Neural cell (in vitro differentiated cells): ENCODE measurements around the gene RNF41.
"Not testable (repeated sequence)": the region's sequence is repeated elsewhere in the genome, so short reads cannot be mapped to it uniquely, and the experiment has no call there.

Experiments used
- EP300 ChIP-seq: fragments of 450-650 bp; conservative IDR thresholded peaks from 2 replicates; pipeline ENCODE4 v1.6.1; 2014; ENCODE audit warnings: antibody characterized with exemption, mild to moderate bottlenecking, moderate library complexity; ENCODE audit not compliant: poor library complexity, severe bottlenecking
- EZH2 ChIP-seq: fragments of 200-600, 300-800 bp; shearing (Covaris generic), sonication (generic); IDR thresholded peaks from 2 replicates; pipeline ENCODE4 v1.6.1; 2014; ENCODE audit warnings: antibody characterized with exemption, low read length, borderline replicate concordance, mild to moderate bottlenecking; ENCODE audit not compliant: insufficient read depth, poor library complexity, severe bottlenecking
- POLR2AphosphoS5 ChIP-seq: IDR thresholded peaks from 2 replicates; pipeline ENCODE4 v1.6.1; 2012
- RAD21 ChIP-seq: fragments of 450-650 bp; conservative IDR thresholded peaks from 2 replicates; pipeline ENCODE4 v1.6.1; 2014; ENCODE audit warnings: antibody characterized with exemption, mild to moderate bottlenecking, moderate library complexity
- TAF1 ChIP-seq: IDR thresholded peaks from 2 replicates; pipeline ENCODE4 v1.6.1; 2012; ENCODE audit warnings: low read depth
- TF ChIP-seq, protein P1 (sequence below): fragments of 450-650 bp; IDR thresholded peaks from 2 replicates; pipeline ENCODE4 v1.5.1; 2014; ENCODE audit warnings: antibody characterized with exemption, mild to moderate bottlenecking, moderate library complexity; ENCODE audit not compliant: poor library complexity, severe bottlenecking
- TF ChIP-seq, protein P2 (sequence below): IDR thresholded peaks from 2 replicates; pipeline ENCODE4 v1.6.1; 2012; ENCODE audit warnings: borderline replicate concordance

DNA sequence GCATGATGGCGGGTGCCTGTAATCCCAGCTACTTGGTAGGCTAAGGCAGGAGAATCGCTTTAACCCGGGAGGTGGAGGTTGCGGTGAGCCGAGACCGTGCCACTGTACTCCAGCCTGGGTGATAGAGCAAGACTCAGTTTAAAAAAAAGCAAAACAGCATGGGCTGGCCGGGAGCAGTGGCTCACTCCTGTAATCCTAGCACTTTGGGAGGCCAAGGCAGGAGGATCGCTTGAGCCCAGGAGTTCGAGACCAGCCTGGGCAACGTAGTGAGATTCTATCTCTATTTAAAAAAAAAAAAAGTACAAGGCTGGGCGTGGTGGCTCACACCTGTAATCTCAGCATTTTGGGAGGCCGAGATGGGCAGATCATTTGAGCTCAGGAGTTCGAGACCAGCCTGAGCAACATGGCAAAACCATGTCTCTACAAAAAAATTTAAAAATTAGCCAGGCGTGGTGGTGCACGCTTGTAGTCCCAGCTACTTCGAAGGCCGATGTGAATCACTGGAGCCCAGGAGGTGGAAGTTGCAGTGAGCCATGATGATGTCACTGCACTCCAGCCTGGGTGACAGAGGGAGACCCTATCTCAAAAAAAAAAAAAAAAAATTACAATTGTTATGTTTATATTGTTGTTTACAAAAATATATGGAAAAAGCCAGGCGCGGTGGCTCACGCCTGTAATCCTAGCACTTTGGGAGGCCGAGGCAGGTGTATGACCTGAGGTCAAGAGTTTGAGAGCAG lies 65.1 kb downstream of the RNF41 start:
- TF ChIP-seq, protein P1, sequence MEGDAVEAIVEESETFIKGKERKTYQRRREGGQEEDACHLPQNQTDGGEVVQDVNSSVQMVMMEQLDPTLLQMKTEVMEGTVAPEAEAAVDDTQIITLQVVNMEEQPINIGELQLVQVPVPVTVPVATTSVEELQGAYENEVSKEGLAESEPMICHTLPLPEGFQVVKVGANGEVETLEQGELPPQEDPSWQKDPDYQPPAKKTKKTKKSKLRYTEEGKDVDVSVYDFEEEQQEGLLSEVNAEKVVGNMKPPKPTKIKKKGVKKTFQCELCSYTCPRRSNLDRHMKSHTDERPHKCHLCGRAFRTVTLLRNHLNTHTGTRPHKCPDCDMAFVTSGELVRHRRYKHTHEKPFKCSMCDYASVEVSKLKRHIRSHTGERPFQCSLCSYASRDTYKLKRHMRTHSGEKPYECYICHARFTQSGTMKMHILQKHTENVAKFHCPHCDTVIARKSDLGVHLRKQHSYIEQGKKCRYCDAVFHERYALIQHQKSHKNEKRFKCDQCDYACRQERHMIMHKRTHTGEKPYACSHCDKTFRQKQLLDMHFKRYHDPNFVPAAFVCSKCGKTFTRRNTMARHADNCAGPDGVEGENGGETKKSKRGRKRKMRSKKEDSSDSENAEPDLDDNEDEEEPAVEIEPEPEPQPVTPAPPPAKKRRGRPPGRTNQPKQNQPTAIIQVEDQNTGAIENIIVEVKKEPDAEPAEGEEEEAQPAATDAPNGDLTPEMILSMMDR: not testable (repeated sequence)
- not testable (repeated sequence) for TF ChIP-seq EZH2, TAF1, EP300, POLR2AphosphoS5, RAD21
- TF ChIP-seq, protein P2, sequence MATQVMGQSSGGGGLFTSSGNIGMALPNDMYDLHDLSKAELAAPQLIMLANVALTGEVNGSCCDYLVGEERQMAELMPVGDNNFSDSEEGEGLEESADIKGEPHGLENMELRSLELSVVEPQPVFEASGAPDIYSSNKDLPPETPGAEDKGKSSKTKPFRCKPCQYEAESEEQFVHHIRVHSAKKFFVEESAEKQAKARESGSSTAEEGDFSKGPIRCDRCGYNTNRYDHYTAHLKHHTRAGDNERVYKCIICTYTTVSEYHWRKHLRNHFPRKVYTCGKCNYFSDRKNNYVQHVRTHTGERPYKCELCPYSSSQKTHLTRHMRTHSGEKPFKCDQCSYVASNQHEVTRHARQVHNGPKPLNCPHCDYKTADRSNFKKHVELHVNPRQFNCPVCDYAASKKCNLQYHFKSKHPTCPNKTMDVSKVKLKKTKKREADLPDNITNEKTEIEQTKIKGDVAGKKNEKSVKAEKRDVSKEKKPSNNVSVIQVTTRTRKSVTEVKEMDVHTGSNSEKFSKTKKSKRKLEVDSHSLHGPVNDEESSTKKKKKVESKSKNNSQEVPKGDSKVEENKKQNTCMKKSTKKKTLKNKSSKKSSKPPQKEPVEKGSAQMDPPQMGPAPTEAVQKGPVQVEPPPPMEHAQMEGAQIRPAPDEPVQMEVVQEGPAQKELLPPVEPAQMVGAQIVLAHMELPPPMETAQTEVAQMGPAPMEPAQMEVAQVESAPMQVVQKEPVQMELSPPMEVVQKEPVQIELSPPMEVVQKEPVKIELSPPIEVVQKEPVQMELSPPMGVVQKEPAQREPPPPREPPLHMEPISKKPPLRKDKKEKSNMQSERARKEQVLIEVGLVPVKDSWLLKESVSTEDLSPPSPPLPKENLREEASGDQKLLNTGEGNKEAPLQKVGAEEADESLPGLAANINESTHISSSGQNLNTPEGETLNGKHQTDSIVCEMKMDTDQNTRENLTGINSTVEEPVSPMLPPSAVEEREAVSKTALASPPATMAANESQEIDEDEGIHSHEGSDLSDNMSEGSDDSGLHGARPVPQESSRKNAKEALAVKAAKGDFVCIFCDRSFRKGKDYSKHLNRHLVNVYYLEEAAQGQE: not testable (repeated sequence)
